ENCODE measurements around the gene MYO3B. TPM values are rescaled to one million over a fixed set of nuclear protein-coding genes. Genes with fewer than 3 reads are reported as not detected.

The MYO3B gene
- total and polyA plus RNA-seq, 2 of the 8 experiments (the other 6 are each of a cell fraction or from before 2014, with no cell fraction given) = 0.17 to 0.19 TPM

DNA sequence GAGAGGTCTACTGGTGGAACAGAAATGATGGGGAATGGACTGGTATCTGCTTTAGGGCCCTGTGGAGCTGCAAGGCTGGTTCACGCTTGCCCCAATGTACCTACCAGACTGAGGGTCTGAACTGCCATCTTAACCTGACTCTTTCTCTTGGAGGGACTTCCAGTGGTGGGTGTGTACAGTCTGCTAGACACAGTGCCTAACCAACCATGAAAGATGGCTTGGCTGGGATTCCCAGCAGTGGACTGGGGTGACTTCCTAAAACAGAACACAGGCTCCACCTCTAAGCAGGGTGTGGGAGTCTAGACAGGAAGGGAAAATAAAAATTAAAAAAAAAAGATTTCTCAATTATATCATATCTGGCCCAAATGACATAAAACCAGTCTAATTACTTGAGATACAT, 25.5 kb upstream of the MYO3B start:
- ChIA-PET POLR2A (ENCODE audit: partially characterized antibody) (no interaction called here), CTCF (ENCODE audit: partially characterized antibody) (no interaction called here)
- Histone ChIP-seq H3K9ac (replicated peaks in 1 of 4; ENCODE audit: extremely low read depth in 1 of 4, low read depth in 3 of 4, low read length in 3 of 4) (no peak overlapping the region; a peak in 1 of 7 replicates), H2BK20ac (ENCODE audit: low read length) (no peak overlapping the region), H4K91ac (replicated peaks; ENCODE audit: insufficient read length, low read length) (no peak overlapping the region), H3K79me1 (ENCODE audit: low read depth, low read length) (no peaks in the 10 kb centered on the region), H2BK5ac (ENCODE audit: low read depth, low read length) (no peak overlapping the region), H3K23me2 (ENCODE audit: low read depth, low read length) (no peaks in the 10 kb centered on the region), H3K23ac (ENCODE audit: insufficient read length) (no peak overlapping the region), H4K8ac (ENCODE audit: extremely low read depth, insufficient read depth, low read length) (no peak overlapping the region), H2BK15ac (ENCODE audit: low read length) (no peak overlapping the region), H2BK120ac (replicated peaks; ENCODE audit: low read depth, low read length) (no peak overlapping the region), H2BK12ac (ENCODE audit: low read depth, low read length) (no peak overlapping the region), H3K4ac (replicated peaks; ENCODE audit: insufficient read length, low read depth, low read length) (no peak overlapping the region), H3K4me3 (ENCODE audit: extremely low read depth in 1 of 4, insufficient read depth in 2 of 4, low read depth in 3 of 4, low read length in 4 of 4) (no peak overlapping the region), H2AFZ (ENCODE audit: low read length) (no peak overlapping the region), H3K56ac (replicated peaks; ENCODE audit: insufficient read length, low read depth, low read length) (no peak overlapping the region), H3K27ac (ENCODE audit: low read depth, low read length) (no peak overlapping the region), H3K14ac (ENCODE audit: insufficient read length) (no peak overlapping the region), H3K79me2 (ENCODE audit: control insufficient read depth in 1 of 2, insufficient read depth in 2 of 2, low read length in 2 of 2) (no peaks in the 10 kb centered on the region), H3K18ac (ENCODE audit: extremely low read depth, low read length) (no peak overlapping the region), H2AK5ac (ENCODE audit: low read depth, low read length) (no peak overlapping the region), H4K5ac (ENCODE audit: insufficient read length, low read depth, low read length) (no peak overlapping the region), H3K4me2 (ENCODE audit: insufficient read depth in 1 of 2, low read depth in 2 of 2, low read length in 2 of 2) (no peak overlapping the region), H4K20me1 (replicated peaks in 1 of 2; ENCODE audit: control insufficient read depth in 1 of 2, insufficient read depth in 2 of 2, low read length in 2 of 2) (no peaks in the 10 kb centered on the region), H3K4me1 (replicated peaks in 1 of 4; ENCODE audit: control insufficient read depth in 3 of 4, insufficient read depth in 4 of 4, low read length in 3 of 4) (peaks cover 4 to 12% (median 7%) of the 10 kb centered on the region in 4 experiments), H3K9me3 (ENCODE audit: insufficient read depth in 2 of 2, low read depth in 1 of 2, low read length in 1 of 2) (peaks cover 3 to 14% of the 10 kb centered on the region in 2 experiments), H3K27me3 (replicated peaks in 1 of 4; ENCODE audit: control insufficient read depth in 3 of 4, extremely low read depth in 1 of 4, insufficient read depth in 3 of 4, low read length in 3 of 4) (no peaks in the 10 kb centered on the region), H3K36me3 (ENCODE audit: control insufficient read depth in 2 of 4, insufficient read depth in 4 of 4, low read length in 3 of 4) (no peaks in the 10 kb centered on the region)
- TF ChIP-seq FOSL1 (IDR thresholded peaks at IDR 0.05; ENCODE audit: insufficient read depth, low read depth, low read length) = no peak
- no peak for TF ChIP-seq TEAD4 (IDR thresholded peaks at IDR 0.05; ENCODE audit: low read depth, low read length)
- no peak for TF ChIP-seq CBX8 (IDR thresholded peaks at IDR 0.05; ENCODE audit: borderline replicate concordance, low read depth, low read length)
- TF ChIP-seq ASH2L (IDR thresholded peaks at IDR 0.05; ENCODE audit: low read length) = no peak
- no peak for TF ChIP-seq GTF2F1 (IDR thresholded peaks at IDR 0.05; ENCODE audit: borderline replicate concordance, low read depth, low read length)
- no peak for TF ChIP-seq SAP30 (IDR thresholded peaks at IDR 0.05; ENCODE audit: insufficient read depth, insufficient replicate concordance, low read length)
- TF ChIP-seq NANOG (IDR thresholded peaks at IDR 0.05; ENCODE audit: insufficient read depth, low read depth, low read length, poor library complexity, severe bottlenecking) = no peak
- WGBS, 2 experiments (ENCODE audit: extremely low coverage in 1 of 2, insufficient coverage in 1 of 2, insufficient read length in 1 of 2, insufficient replicate concordance in 2 of 2, low coverage in 1 of 2, low lambda C conversion rate in 2 of 2, missing lambda C conversion rate in 1 of 2) = 80% methylated on average over 1 of the region's 1 CpG; no CpG with 5 or more reads in 1 of the 2 experiments
- DNase-seq (ENCODE audit: low read depth in 1 of 2, low spot score in 2 of 2) (no peak), FAIRE-seq (no peak)
